Activated CD4-positive, alpha-beta memory T cell treated with anti-CD3 and anti-CD28 coated beads for 36 hours (primary cell): ENCODE data around the gene CDH2. TPM values are rescaled to one million over a fixed set of nuclear protein-coding genes. Genes with fewer than 3 reads are reported as not detected.

Source experiments
- CTCF ChIA-PET: fragments of 350-600 bp; sonication (Branson Sonifier 250); formaldehyde crosslinking; loops from one replicate; lab custom pipeline; 2021; ENCODE audit warnings: antibody characterized with exemption, inconsistent platforms; lab: Charles Lee
- POLR2A ChIA-PET: fragments of 350-600 bp; sonication (Branson Sonifier 250); formaldehyde crosslinking; loops from one replicate; lab custom pipeline; 2021; ENCODE audit warnings: antibody characterized with exemption; lab: Charles Lee
- DNase-seq: peaks from one replicate; pipeline ENCODE4 v3.0.0-alpha.2; 2020
- H3K27ac Mint-ChIP-seq: one replicate; pipeline ENCODE4 v1.8.0; 2021; ENCODE audit warnings: mixed read lengths
- H3K27me3 Mint-ChIP-seq: one replicate; pipeline ENCODE4 v1.8.0; 2021; ENCODE audit warnings: mixed read lengths
- H3K36me3 Mint-ChIP-seq: one replicate; pipeline ENCODE4 v1.8.0; 2021; ENCODE audit warnings: mixed read lengths
- H3K4me1 Mint-ChIP-seq: one replicate; pipeline ENCODE4 v1.8.0; 2021; ENCODE audit warnings: low read depth, mixed read lengths
- H3K4me3 Mint-ChIP-seq: one replicate; pipeline ENCODE4 v1.8.0; 2021; ENCODE audit warnings: mild to moderate bottlenecking, mixed read lengths
- H3K9me3 Mint-ChIP-seq: one replicate; pipeline ENCODE4 v1.8.0; 2021; ENCODE audit warnings: mixed read lengths
- intact Hi-C: fragments of 100-400 bp; cut with micrococcal nuclease; formaldehyde crosslinking; loops from one replicate; pipeline ENCODE4 v1.15.1; 2023
- total RNA-seq, 2 experiments: library from RNA; stranded (reverse); gene quantifications; one replicate each; pipeline ENCODE4 v1.2.3, GENCODE V29; 2021

The CDH2 gene
- total RNA-seq, 2 experiments from 2014 or later, result not detected

- intact Hi-C loops, result no loop called here
- DNase-seq, result no peak
- CTCF ChIA-PET, result interaction anchor here (0.7 kb wide), 1 partner anchor 472 kb away, joined by 3 read pairs; no protein-coding TSS in a partner anchor
- POLR2A ChIA-PET, result no interaction called here
- Mint-ChIP-seq H3K27ac (no peak overlapping the region), H3K4me1 (no peaks in the 10 kb centered on the region), H3K9me3 (peaks cover 8% of the 10 kb centered on the region), H3K36me3 (no peaks in the 10 kb centered on the region), H3K4me3 (no peak overlapping the region), H3K27me3 (no peaks in the 10 kb centered on the region)
Measured at GRCh38 chr18:28115149-28115550, 61.8 kb downstream of the CDH2 start.

- Mint-ChIP-seq H3K27ac (no peak overlapping the region), H3K27me3 (no peaks in the 10 kb centered on the region), H3K4me1 (no peaks in the 10 kb centered on the region), H3K9me3 (peaks cover 6% of the 10 kb centered on the region), H3K36me3 (no peaks in the 10 kb centered on the region), H3K4me3 (no peak overlapping the region)
- POLR2A ChIA-PET, result no interaction called here
- DNase-seq, result no peak
- intact Hi-C loops, result no loop called here
- CTCF ChIA-PET, result interaction anchor here (0.7 kb wide), 1 partner anchor 471 kb away, joined by 3 read pairs; no protein-coding TSS in a partner anchor
Measured at GRCh38 chr18:28114472-28114871, 62.5 kb downstream of the CDH2 start.

- ChIA-PET POLR2A (no interaction called here), CTCF (no interaction called here)
- no peak for DNase-seq
- Mint-ChIP-seq H3K4me3 (no peak overlapping the region), H3K9me3 (peaks cover 9% of the 10 kb centered on the region), H3K27ac (no peak overlapping the region), H3K4me1 (no peaks in the 10 kb centered on the region), H3K27me3 (no peaks in the 10 kb centered on the region), H3K36me3 (no peaks in the 10 kb centered on the region)
- intact Hi-C loops, result no loop called here
Measured at GRCh38 chr18:28113271-28114029, 63.5 kb downstream of the CDH2 start.

GRCh38 chr18:28112056-28112470, 64.9 kb downstream of the CDH2 start:
- POLR2A ChIA-PET, result no interaction called here
- Mint-ChIP-seq H3K36me3 (no peaks in the 10 kb centered on the region), H3K27me3 (no peaks in the 10 kb centered on the region), H3K9me3 (peaks cover 9% of the 10 kb centered on the region), H3K4me3 (no peak overlapping the region), H3K27ac (no peak overlapping the region), H3K4me1 (no peaks in the 10 kb centered on the region)
- no peak for DNase-seq
- intact Hi-C loops, result no loop called here
- CTCF ChIA-PET, result no interaction called here

- H3K27me3 Mint-ChIP-seq, result no peaks in the 10 kb centered on the region
- POLR2A ChIA-PET, result no interaction called here
Measured at GRCh38 chr18:28110924-28111323, 66.0 kb downstream of the CDH2 start.

GRCh38 chr18:28109781-28110560, 67.0 kb downstream of the CDH2 start:
- Mint-ChIP-seq H3K4me1 (no peaks in the 10 kb centered on the region), H3K9me3 (peaks cover 12% of the 10 kb centered on the region), H3K27me3 (no peaks in the 10 kb centered on the region), H3K27ac (no peak overlapping the region), H3K36me3 (no peaks in the 10 kb centered on the region), H3K4me3 (no peak overlapping the region)
- ChIA-PET POLR2A (no interaction called here), CTCF (no interaction called here)
- intact Hi-C loops, result no loop called here
- DNase-seq, result no peak

More at GRCh38 chr18:28110924-28111323, 66.0 kb downstream of the CDH2 start:
- H3K4me3 Mint-ChIP-seq, result no peak overlapping the region
- CTCF ChIA-PET, result no interaction called here
- H3K27ac Mint-ChIP-seq, result no peak overlapping the region
- DNase-seq, result no peak
- no peaks in the 10 kb centered on the region for H3K36me3 Mint-ChIP-seq
- no peaks in the 10 kb centered on the region for H3K4me1 Mint-ChIP-seq
- intact Hi-C loops, result no loop called here
- H3K9me3 Mint-ChIP-seq, result peaks cover 11% of the 10 kb centered on the region

GRCh38 chr18:28108814-28109213, 68.1 kb downstream of the CDH2 start:
- CTCF ChIA-PET, result interaction anchor here (0.7 kb wide), 2 partner anchors 510 to 1496 kb away, joined by 3 read pairs; no protein-coding TSS in a partner anchor
- no peaks in the 10 kb centered on the region for H3K4me1 Mint-ChIP-seq
- no peak overlapping the region for H3K4me3 Mint-ChIP-seq
- no peaks in the 10 kb centered on the region for H3K36me3 Mint-ChIP-seq
- no peak overlapping the region for H3K27ac Mint-ChIP-seq
- intact Hi-C loops, result no loop called here
- H3K9me3 Mint-ChIP-seq, result peaks cover 10% of the 10 kb centered on the region
- no peaks in the 10 kb centered on the region for H3K27me3 Mint-ChIP-seq
- DNase-seq, result no peak
- POLR2A ChIA-PET, result no interaction called here

GRCh38 chr18:28108254-28108653, 68.7 kb downstream of the CDH2 start:
- no peak overlapping the region for H3K4me3 Mint-ChIP-seq
- no peak overlapping the region for H3K27ac Mint-ChIP-seq
- POLR2A ChIA-PET, result no interaction called here
- no peaks in the 10 kb centered on the region for H3K36me3 Mint-ChIP-seq
- CTCF ChIA-PET, result interaction anchor here (0.7 kb wide), 1 partner anchor 509 kb away, joined by 3 read pairs; no protein-coding TSS in a partner anchor
- peaks cover 8% of the 10 kb centered on the region for H3K9me3 Mint-ChIP-seq
- intact Hi-C loops, result no loop called here
- no peaks in the 10 kb centered on the region for H3K27me3 Mint-ChIP-seq
- no peaks in the 10 kb centered on the region for H3K4me1 Mint-ChIP-seq
- no peak for DNase-seq

GRCh38 chr18:28099237-28099636, 77.7 kb downstream of the CDH2 start:
- H3K4me3 Mint-ChIP-seq, result no peak overlapping the region
- no peak for DNase-seq
- no peaks in the 10 kb centered on the region for H3K4me1 Mint-ChIP-seq
- intact Hi-C loops, result no loop called here
- POLR2A ChIA-PET, result no interaction called here
- CTCF ChIA-PET, result no interaction called here
- H3K27me3 Mint-ChIP-seq, result no peaks in the 10 kb centered on the region
- H3K9me3 Mint-ChIP-seq, result peaks cover 9% of the 10 kb centered on the region
- no peak overlapping the region for H3K27ac Mint-ChIP-seq
- H3K36me3 Mint-ChIP-seq, result no peaks in the 10 kb centered on the region

- Mint-ChIP-seq H3K4me3 (no peak overlapping the region), H3K4me1 (no peaks in the 10 kb centered on the region), H3K27ac (no peak overlapping the region), H3K36me3 (no peaks in the 10 kb centered on the region), H3K9me3 (peaks cover 14% of the 10 kb centered on the region), H3K27me3 (no peaks in the 10 kb centered on the region)
- DNase-seq, result no peak
- intact Hi-C loops, result no loop called here
- ChIA-PET CTCF (no interaction called here), POLR2A (no interaction called here)
Measured at GRCh38 chr18:28095631-28096030, 81.3 kb downstream of the CDH2 start.

- POLR2A ChIA-PET, result no interaction called here
- CTCF ChIA-PET, result no interaction called here
- intact Hi-C loops, result no loop called here
- Mint-ChIP-seq H3K27me3 (no peaks in the 10 kb centered on the region), H3K27ac (no peak overlapping the region), H3K9me3 (peaks cover 14% of the 10 kb centered on the region), H3K4me1 (no peaks in the 10 kb centered on the region), H3K4me3 (no peak overlapping the region), H3K36me3 (no peaks in the 10 kb centered on the region)
- no peak for DNase-seq
Measured at GRCh38 chr18:28095041-28095440, 81.9 kb downstream of the CDH2 start.

GRCh38 chr18:28091197-28091596, 85.7 kb downstream of the CDH2 start:
- Mint-ChIP-seq H3K36me3 (no peaks in the 10 kb centered on the region), H3K9me3 (peaks cover 11% of the 10 kb centered on the region), H3K27me3 (no peaks in the 10 kb centered on the region), H3K27ac (no peak overlapping the region), H3K4me1 (no peaks in the 10 kb centered on the region), H3K4me3 (no peak overlapping the region)
- POLR2A ChIA-PET, result no interaction called here
- no peak for DNase-seq
- CTCF ChIA-PET, result no interaction called here
- intact Hi-C loops, result no loop called here
